ENCODE results near the gene TRIM31. TPM values are rescaled to one million over a fixed set of nuclear protein-coding genes. Genes with fewer than 3 reads are reported as not detected.

The TRIM31 gene
- polyA plus RNA-seq, 6 donors from 2014 or later: not detected

GRCh38 chr6:30136570-30137286, 23.8 kb upstream of the TRIM31 start:
- Mint-ChIP-seq H3K27ac (no peak overlapping the region), H3K36me3 (no peaks in the 10 kb centered on the region), H3K27me3 (peaks cover 47 to 66% (median 55%) of the 10 kb centered on the region in 3 donors), H3K9me3 (no peaks in the 10 kb centered on the region), H3K4me3 (no peak overlapping the region), H3K4me1 (no peaks in the 10 kb centered on the region)
- DNase-seq: no peak
- ATAC-seq (ENCODE audit: low read depth in 2 of 2): no peak

GRCh38 chr6:30135757-30136156, 22.9 kb upstream of the TRIM31 start, which contains the start of gene TRIM40:
Gene TRIM40 (plus strand): TSS chr6:30136140. CDS start chr6:30137037, 897 bp downstream.
- Mint-ChIP-seq H3K36me3 (no peaks in the 10 kb centered on the region), H3K9me3 (no peaks in the 10 kb centered on the region), H3K4me1 (peaks cover 4 to 5% (median 4%) of the 10 kb centered on the region in 3 donors), H3K27me3 (peaks cover 48 to 66% (median 55%) of the 10 kb centered on the region in 3 donors), H3K4me3 (no peak within 1 kb of the TSS), H3K27ac (peak within 1 kb of the TSS in 1 of 6 donors; percentile 8)
- DNase-seq (no peak), ATAC-seq (ENCODE audit: low read depth in 2 of 2) (no peak)

GRCh38 chr6:30135147-30135546, 22.3 kb upstream of the TRIM31 start:
- no peak for DNase-seq
- no peaks in the 10 kb centered on the region for H3K9me3 Mint-ChIP-seq
- ATAC-seq (ENCODE audit: low read depth in 2 of 2): no peak
- H3K4me3 Mint-ChIP-seq: no peak overlapping the region
- peaks cover 48 to 66% (median 56%) of the 10 kb centered on the region in 3 donors for H3K27me3 Mint-ChIP-seq
- no peaks in the 10 kb centered on the region for H3K36me3 Mint-ChIP-seq
- H3K4me1 Mint-ChIP-seq: peaks cover 6 to 9% (median 6%) of the 10 kb centered on the region in 3 donors
- no peak overlapping the region for H3K27ac Mint-ChIP-seq

- no peak for ATAC-seq (ENCODE audit: low read depth in 2 of 2)
- no peak overlapping the region for H3K27ac Mint-ChIP-seq
- H3K9me3 Mint-ChIP-seq: peaks cover 0 to 2% (median 0%) of the 10 kb centered on the region in 7 donors
- H3K27me3 Mint-ChIP-seq: peaks cover 55 to 72% (median 65%) of the 10 kb centered on the region in 3 donors
- no peak overlapping the region for H3K4me3 Mint-ChIP-seq
- DNase-seq: no peak
- H3K36me3 Mint-ChIP-seq: no peaks in the 10 kb centered on the region
- H3K4me1 Mint-ChIP-seq: peaks cover 9 to 23% (median 16%) of the 10 kb centered on the region in 3 donors
Measured at GRCh38 chr6:30131947-30132497, 19.1 kb upstream of the TRIM31 start.

- DNase-seq (peak; percentile 74), ATAC-seq (ENCODE audit: low read depth in 2 of 2) (peak; percentile 86 to 89)
- peak overlapping the region in 1 of 6 donors; percentile 62 for H3K27ac Mint-ChIP-seq
- no peak overlapping the region for H3K4me3 Mint-ChIP-seq
- H3K4me1 Mint-ChIP-seq: peaks cover 9 to 23% (median 17%) of the 10 kb centered on the region in 3 donors
- H3K36me3 Mint-ChIP-seq: no peaks in the 10 kb centered on the region
- H3K9me3 Mint-ChIP-seq: peaks cover 0 to 2% (median 0%) of the 10 kb centered on the region in 7 donors
- peaks cover 53 to 73% (median 64%) of the 10 kb centered on the region in 3 donors for H3K27me3 Mint-ChIP-seq
Measured at GRCh38 chr6:30130887-30131862, 18.3 kb upstream of the TRIM31 start.

- no peak overlapping the region for H3K4me3 Mint-ChIP-seq
- ATAC-seq (ENCODE audit: low read depth in 2 of 2): no peak
- no peak for DNase-seq
- H3K27me3 Mint-ChIP-seq: peaks cover 51 to 75% (median 57%) of the 10 kb centered on the region in 3 donors
- peaks cover 9 to 23% (median 17%) of the 10 kb centered on the region in 3 donors for H3K4me1 Mint-ChIP-seq
- H3K36me3 Mint-ChIP-seq: no peaks in the 10 kb centered on the region
- peak overlapping the region in 1 of 6 donors; percentile 73 for H3K27ac Mint-ChIP-seq
- H3K9me3 Mint-ChIP-seq: peaks cover 0 to 2% (median 0%) of the 10 kb centered on the region in 7 donors
Measured at GRCh38 chr6:30130179-30130679, 17.3 kb upstream of the TRIM31 start.

- H3K27ac Mint-ChIP-seq: peak overlapping the region in 1 of 6 donors; percentile 19
- no peaks in the 10 kb centered on the region for H3K36me3 Mint-ChIP-seq
- H3K27me3 Mint-ChIP-seq: peaks cover 56 to 76% (median 58%) of the 10 kb centered on the region in 3 donors
- H3K9me3 Mint-ChIP-seq: peaks cover 0 to 2% (median 0%) of the 10 kb centered on the region in 7 donors
- peaks cover 9 to 23% (median 17%) of the 10 kb centered on the region in 3 donors for H3K4me1 Mint-ChIP-seq
- DNase-seq: no peak
- ATAC-seq (ENCODE audit: low read depth in 2 of 2): no peak
- H3K4me3 Mint-ChIP-seq: no peak overlapping the region
Measured at GRCh38 chr6:30129265-30130178, 16.6 kb upstream of the TRIM31 start.

GRCh38 chr6:30127238-30128093, 14.6 kb upstream of the TRIM31 start:
- H3K27me3 Mint-ChIP-seq: peaks cover 58 to 84% (median 61%) of the 10 kb centered on the region in 3 donors
- peak overlapping the region in 6 of 8 donors; percentile 19 to 45 (median 26) for H3K4me3 Mint-ChIP-seq
- H3K4me1 Mint-ChIP-seq: peaks cover 9 to 23% (median 17%) of the 10 kb centered on the region in 3 donors
- H3K9me3 Mint-ChIP-seq: peaks cover 0 to 2% (median 0%) of the 10 kb centered on the region in 7 donors
- peak overlapping the region in 3 of 6 donors; percentile 21 to 39 (median 33) for H3K27ac Mint-ChIP-seq
- peak; percentile 24 for DNase-seq
- H3K36me3 Mint-ChIP-seq: no peaks in the 10 kb centered on the region
- peak; percentile 53 to 59 for ATAC-seq (ENCODE audit: low read depth in 2 of 2)

- Mint-ChIP-seq H3K27ac (no peak overlapping the region), H3K4me3 (no peak overlapping the region), H3K27me3 (peaks cover 43 to 78% (median 61%) of the 10 kb centered on the region in 3 donors), H3K9me3 (peaks cover 0 to 2% (median 0%) of the 10 kb centered on the region in 7 donors), H3K4me1 (peaks cover 4 to 6% (median 4%) of the 10 kb centered on the region in 3 donors), H3K36me3 (no peaks in the 10 kb centered on the region)
- ATAC-seq (ENCODE audit: low read depth in 2 of 2) (no peak), DNase-seq (no peak)
Measured at GRCh38 chr6:30122515-30122914, 9.6 kb upstream of the TRIM31 start.

- Mint-ChIP-seq H3K27me3 (peaks cover 39 to 73% (median 55%) of the 10 kb centered on the region in 3 donors), H3K27ac (no peak overlapping the region)
Measured at GRCh38 chr6:30121446-30122366, 8.8 kb upstream of the TRIM31 start.

More at GRCh38 chr6:30121446-30122366, 8.8 kb upstream of the TRIM31 start:
- H3K4me3 Mint-ChIP-seq: no peak overlapping the region
- no peak for DNase-seq
- ATAC-seq (ENCODE audit: low read depth in 2 of 2): no peak
- no peaks in the 10 kb centered on the region for H3K9me3 Mint-ChIP-seq
- H3K36me3 Mint-ChIP-seq: no peaks in the 10 kb centered on the region
- H3K4me1 Mint-ChIP-seq: no peaks in the 10 kb centered on the region
